ENCODE results near the gene FYTTD1. TPM values are rescaled to one million over a fixed set of nuclear protein-coding genes. Genes with fewer than 3 reads are reported as not detected.

The FYTTD1 gene
- total and polyA plus RNA-seq, 2 of the 4 experiments (the other 2 are of a cell fraction): 20.4 to 50.2 TPM

GRCh38 chr3:197720694-197721093 lies 29.0 kb upstream of the FYTTD1 start:
- WGBS, 2 experiments (ENCODE audit: extremely low coverage in 2 of 2, insufficient read length in 1 of 2): 93% methylated on average over 2 of the region's 10 CpGs; no CpG with 5 or more reads in 1 of the 2 experiments
- intact Hi-C loops (cut with micrococcal nuclease) (no loop called here), in situ Hi-C loops (cut with MboI; ENCODE audit: low sequenced_read_pairs) (no loop called here), dilution Hi-C loops (cut with HindIII; ENCODE audit: low sequenced_read_pairs, unreplicated experiment) (no loop called here)
- Histone ChIP-seq H2BK15ac (ENCODE audit: low read depth, low read length) (no peak overlapping the region), H3K9ac (ENCODE audit: low read depth, low read length) (no peak overlapping the region), H4K91ac (ENCODE audit: insufficient read depth, low read depth, low read length) (no peak overlapping the region), H2BK5ac (ENCODE audit: low read depth, low read length, poor library complexity, severe bottlenecking) (no peak overlapping the region), H2AK5ac (ENCODE audit: low read depth, low read length) (no peak overlapping the region), H3K4me3 (ENCODE audit: insufficient read depth, low read depth, low read length) (no peak overlapping the region), H3K4me1 (ENCODE audit: control insufficient read depth, insufficient read depth, low read length) (no peaks in the 10 kb centered on the region), H3K4ac (ENCODE audit: low read depth, low read length) (no peak overlapping the region), H3K79me1 (ENCODE audit: low read depth in 1 of 2, low read length in 2 of 2) (peaks cover 16 to 56% of the 10 kb centered on the region in 2 experiments), H3K9me1 (ENCODE audit: insufficient read depth, low read length) (peaks cover 3% of the 10 kb centered on the region), H4K20me1 (ENCODE audit: insufficient read depth, low read length) (no peaks in the 10 kb centered on the region), H2BK120ac (ENCODE audit: low read depth, low read length) (no peak overlapping the region), H3K36me3 (ENCODE audit: control insufficient read depth, insufficient read depth, low read length) (0 out of 2 replicates have a peak, but pooled peaks cover 1% of the 10 kb centered on the region), H3K27me3 (ENCODE audit: control insufficient read depth, insufficient read depth, low read length) (no peaks in the 10 kb centered on the region), H2AK9ac (replicated peaks; ENCODE audit: low read depth, low read length, poor library complexity) (no peak overlapping the region), H3K27ac (ENCODE audit: insufficient read depth, low read length) (no peak overlapping the region), H3K9me3 (ENCODE audit: control insufficient read depth, insufficient read depth, low read length) (peaks cover 2% of the 10 kb centered on the region; the same call in 1 of the 2 replicates), H3K14ac (replicated peaks; ENCODE audit: low read depth, low read length) (no peak overlapping the region), H2BK20ac (ENCODE audit: low read depth, low read length) (no peak overlapping the region), H3K4me2 (ENCODE audit: low read depth, low read length) (no peak overlapping the region), H3K23ac (ENCODE audit: low read depth, low read length) (no peak overlapping the region), H4K8ac (ENCODE audit: low read depth in 2 of 2, low read length in 2 of 2) (no peak overlapping the region), H3K18ac (ENCODE audit: low read depth, low read length) (no peak overlapping the region), H2AFZ (replicated peaks; ENCODE audit: low read length, poor library complexity) (no peak overlapping the region), H3K56ac (ENCODE audit: extremely low read depth, insufficient read depth, low read length) (no peak overlapping the region), H4K5ac (ENCODE audit: low read depth, low read length) (no peak overlapping the region)
- ChIA-PET CTCF (no interaction called here), POLR2A (ENCODE audit: unreplicated experiment) (no interaction called here)
- no peak for TF ChIP-seq CEBPB (IDR thresholded peaks at IDR 0.05; ENCODE audit: low read depth, low read length)
- TF ChIP-seq ELK1 (IDR thresholded peaks at IDR 0.05; ENCODE audit: borderline replicate concordance, low read depth, low read length): no peak
- BruUV-seq (replicated peaks): no TSS peak
- DNase-seq (no peak), ATAC-seq (ENCODE audit: low read depth) (no peak)
